ENCODE results near the gene TCEA3. TPM values are rescaled to one million over a fixed set of nuclear protein-coding genes. Genes with fewer than 3 reads are reported as not detected.

TCEA3 gene
- total and polyA plus RNA-seq, 2 of the 4 experiments (the other 2 are of a cell fraction): 3.0 to 6.3 TPM

- peak overlapping the region; percentile 98 for H4K91ac ChIP-seq (ENCODE audit: insufficient read depth, low read depth, low read length)
- peaks cover 15% of the 10 kb centered on the region for H3K4me1 ChIP-seq (ENCODE audit: control insufficient read depth, insufficient read depth, low read length)
- H3K14ac ChIP-seq (replicated peaks; ENCODE audit: low read depth, low read length): peak overlapping the region; percentile 99
- 0% methylated on average over 22 of the region's 61 CpGs; no CpG with 5 or more reads in 1 of the 2 experiments for WGBS, 2 experiments (ENCODE audit: extremely low coverage in 2 of 2, insufficient read length in 1 of 2)
- peak overlapping the region; percentile 99 for H3K23ac ChIP-seq (ENCODE audit: low read depth, low read length)
- in situ Hi-C loops (cut with MboI; ENCODE audit: low sequenced_read_pairs) (no loop called here), dilution Hi-C loops (cut with HindIII; ENCODE audit: low sequenced_read_pairs, unreplicated experiment) (no loop called here), intact Hi-C loops (cut with micrococcal nuclease) (loop anchor here (1.0 kb wide), 2 partner anchors 24 to 36 kb away; partner anchors contain the start of gene HNRNPR)
- peak overlapping the region; percentile 99 for H3K4ac ChIP-seq (ENCODE audit: low read depth, low read length)
- ChIA-PET CTCF (interaction anchor here (0.6 to 1.7 kb wide), 3 partner anchors 19 to 35 kb away, joined by 3 to 8 read pairs (median 7); no protein-coding TSS in a partner anchor), POLR2A (ENCODE audit: unreplicated experiment) (interaction anchor here (0.6 to 1.1 kb wide), 3 partner anchors 24 to 107 kb away, joined by 3 to 5 read pairs (median 3); partner anchors contain the start of gene HNRNPR)
- peak overlapping the region; percentile 86 for H2BK120ac ChIP-seq (ENCODE audit: low read depth, low read length)
- no peaks in the 10 kb centered on the region for H4K20me1 ChIP-seq (ENCODE audit: insufficient read depth, low read length)
- peak overlapping the region; percentile 89 for H3K4me2 ChIP-seq (ENCODE audit: low read depth, low read length)
- peak overlapping the region; percentile 93 for H3K9ac ChIP-seq (ENCODE audit: low read depth, low read length)
- peak; percentile 18; the same call in 1 of the 2 replicates for TF ChIP-seq SMC3 (IDR thresholded peaks at IDR 0.05; ENCODE audit: low read depth, low read length)
- no peak for TF ChIP-seq BHLHE40 (IDR thresholded peaks at IDR 0.05; ENCODE audit: low read depth, low read length)
- TF ChIP-seq RCOR1 (IDR thresholded peaks at IDR 0.05; ENCODE audit: insufficient replicate concordance, low read length): no peak
- TF ChIP-seq MXI1 (IDR thresholded peaks at IDR 0.05; ENCODE audit: borderline replicate concordance, low read depth, low read length): peak; percentile 54; the same call in 1 of the 2 replicates
- TF ChIP-seq, protein P1, sequence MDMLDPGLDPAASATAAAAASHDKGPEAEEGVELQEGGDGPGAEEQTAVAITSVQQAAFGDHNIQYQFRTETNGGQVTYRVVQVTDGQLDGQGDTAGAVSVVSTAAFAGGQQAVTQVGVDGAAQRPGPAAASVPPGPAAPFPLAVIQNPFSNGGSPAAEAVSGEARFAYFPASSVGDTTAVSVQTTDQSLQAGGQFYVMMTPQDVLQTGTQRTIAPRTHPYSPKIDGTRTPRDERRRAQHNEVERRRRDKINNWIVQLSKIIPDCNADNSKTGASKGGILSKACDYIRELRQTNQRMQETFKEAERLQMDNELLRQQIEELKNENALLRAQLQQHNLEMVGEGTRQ (IDR thresholded peaks at IDR 0.05; ENCODE audit: low read depth, low read length): no peak
- TF ChIP-seq POLR2A (IDR thresholded peaks at IDR 0.05; ENCODE audit: low read depth, low read length): peak; percentile 72
- TF ChIP-seq RAD21 (IDR thresholded peaks at IDR 0.05; ENCODE audit: low read length): peak; percentile 39
- peak; percentile 82 for TF ChIP-seq CEBPB (IDR thresholded peaks at IDR 0.05; ENCODE audit: low read depth, low read length)
- TF ChIP-seq, protein P2, sequence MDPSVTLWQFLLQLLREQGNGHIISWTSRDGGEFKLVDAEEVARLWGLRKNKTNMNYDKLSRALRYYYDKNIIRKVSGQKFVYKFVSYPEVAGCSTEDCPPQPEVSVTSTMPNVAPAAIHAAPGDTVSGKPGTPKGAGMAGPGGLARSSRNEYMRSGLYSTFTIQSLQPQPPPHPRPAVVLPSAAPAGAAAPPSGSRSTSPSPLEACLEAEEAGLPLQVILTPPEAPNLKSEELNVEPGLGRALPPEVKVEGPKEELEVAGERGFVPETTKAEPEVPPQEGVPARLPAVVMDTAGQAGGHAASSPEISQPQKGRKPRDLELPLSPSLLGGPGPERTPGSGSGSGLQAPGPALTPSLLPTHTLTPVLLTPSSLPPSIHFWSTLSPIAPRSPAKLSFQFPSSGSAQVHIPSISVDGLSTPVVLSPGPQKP (IDR thresholded peaks at IDR 0.05; ENCODE audit: borderline replicate concordance, low read depth, low read length): no peak
- TF ChIP-seq, protein P3, sequence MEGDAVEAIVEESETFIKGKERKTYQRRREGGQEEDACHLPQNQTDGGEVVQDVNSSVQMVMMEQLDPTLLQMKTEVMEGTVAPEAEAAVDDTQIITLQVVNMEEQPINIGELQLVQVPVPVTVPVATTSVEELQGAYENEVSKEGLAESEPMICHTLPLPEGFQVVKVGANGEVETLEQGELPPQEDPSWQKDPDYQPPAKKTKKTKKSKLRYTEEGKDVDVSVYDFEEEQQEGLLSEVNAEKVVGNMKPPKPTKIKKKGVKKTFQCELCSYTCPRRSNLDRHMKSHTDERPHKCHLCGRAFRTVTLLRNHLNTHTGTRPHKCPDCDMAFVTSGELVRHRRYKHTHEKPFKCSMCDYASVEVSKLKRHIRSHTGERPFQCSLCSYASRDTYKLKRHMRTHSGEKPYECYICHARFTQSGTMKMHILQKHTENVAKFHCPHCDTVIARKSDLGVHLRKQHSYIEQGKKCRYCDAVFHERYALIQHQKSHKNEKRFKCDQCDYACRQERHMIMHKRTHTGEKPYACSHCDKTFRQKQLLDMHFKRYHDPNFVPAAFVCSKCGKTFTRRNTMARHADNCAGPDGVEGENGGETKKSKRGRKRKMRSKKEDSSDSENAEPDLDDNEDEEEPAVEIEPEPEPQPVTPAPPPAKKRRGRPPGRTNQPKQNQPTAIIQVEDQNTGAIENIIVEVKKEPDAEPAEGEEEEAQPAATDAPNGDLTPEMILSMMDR (conservative IDR thresholded peaks at IDR 0.05; ENCODE audit: low read depth, low read length): peak; percentile 34
- DNase-seq (peak; percentile 90), ATAC-seq (ENCODE audit: low read depth) (peak; percentile 83)
- H3K27me3 ChIP-seq (ENCODE audit: control insufficient read depth, insufficient read depth, low read length): no peaks in the 10 kb centered on the region
- peak overlapping the region; percentile 44; the same call in 1 of the 2 replicates for H2BK20ac ChIP-seq (ENCODE audit: low read depth, low read length)
- BruUV-seq (replicated peaks): no TSS peak
- peaks cover 35 to 57% of the 10 kb centered on the region in 2 experiments for H3K79me1 ChIP-seq (ENCODE audit: low read depth in 1 of 2, low read length in 2 of 2)
- H2BK5ac ChIP-seq (ENCODE audit: low read depth, low read length, poor library complexity, severe bottlenecking): peak overlapping the region; percentile 86
- peak overlapping the region; percentile 96 for H2AK5ac ChIP-seq (ENCODE audit: low read depth, low read length)
- peak overlapping the region; percentile 91 for H4K5ac ChIP-seq (ENCODE audit: low read depth, low read length)
- peak overlapping the region; percentile 99 for H4K8ac ChIP-seq (ENCODE audit: low read depth in 2 of 2, low read length in 2 of 2)
- peak overlapping the region; percentile 92 for H2AFZ ChIP-seq (replicated peaks; ENCODE audit: low read length, poor library complexity)
- peaks cover 15% of the 10 kb centered on the region; the same call in 1 of the 2 replicates for H3K36me3 ChIP-seq (ENCODE audit: control insufficient read depth, insufficient read depth, low read length)
- H3K4me3 ChIP-seq (ENCODE audit: insufficient read depth, low read depth, low read length): peak overlapping the region; percentile 67
- peak overlapping the region; percentile 89; the same call in 1 of the 3 replicates for H2BK15ac ChIP-seq (ENCODE audit: low read depth, low read length)
- peak overlapping the region; percentile 95 for H3K27ac ChIP-seq (ENCODE audit: insufficient read depth, low read length)
- peak overlapping the region; percentile 86 for H3K18ac ChIP-seq (ENCODE audit: low read depth, low read length)
- H3K9me1 ChIP-seq (ENCODE audit: insufficient read depth, low read length): peaks cover 9% of the 10 kb centered on the region
- peaks cover 9% of the 10 kb centered on the region for H3K9me3 ChIP-seq (ENCODE audit: control insufficient read depth, insufficient read depth, low read length)
- H2AK9ac ChIP-seq (replicated peaks; ENCODE audit: low read depth, low read length, poor library complexity): peak overlapping the region; percentile 95
- peak overlapping the region; percentile 97 for H3K56ac ChIP-seq (ENCODE audit: extremely low read depth, insufficient read depth, low read length)
These were observed 55.8 kb downstream of the TCEA3 start for GRCh38 chr1:23368562-23369334.

All from IMR-90 (cell line).